Thymus (tissue), 11 donors: ENCODE measurements around the gene ZNF581. TPM values are rescaled to one million over a fixed set of nuclear protein-coding genes. Genes with fewer than 3 reads are reported as not detected.

Experiments
- DNase-seq, 9 donors: peaks; one replicate each; pipeline ENCODE4 v3.0.0-alpha.2; 2013; ENCODE audit warnings: low spot score in 9 of 9, low read depth in 6 of 9, missing footprints in 1 of 9
- H3K27ac ChIP-seq, 2 donors: one replicate each; pipeline ENCODE4 v1.5.1; 2013; ENCODE audit warnings: control low read depth in 1 of 2, low read depth in 1 of 2, low read length in 1 of 2, mild to moderate bottlenecking in 1 of 2, moderate library complexity in 1 of 2
- H3K27me3 ChIP-seq, 2 donors: one replicate each; pipeline ENCODE4 v1.5.1; 2013; ENCODE audit warnings: low read length in 1 of 2; ENCODE audit not compliant: control insufficient read depth in 2 of 2, insufficient read depth in 1 of 2
- H3K36me3 ChIP-seq, 2 donors: one replicate each; pipeline ENCODE4 v1.5.1; 2013; ENCODE audit warnings: low read length in 1 of 2, mild to moderate bottlenecking in 1 of 2, moderate library complexity in 1 of 2; ENCODE audit not compliant: control insufficient read depth in 2 of 2, insufficient read depth in 2 of 2
- H3K4me1 ChIP-seq, 2 donors: one replicate each; pipeline ENCODE4 v1.5.1; 2013; ENCODE audit warnings: low read length in 2 of 2; ENCODE audit not compliant: control insufficient read depth in 2 of 2, insufficient read depth in 2 of 2
- H3K4me3 ChIP-seq, 2 donors: one replicate each; pipeline ENCODE4 v1.5.1; 2013; ENCODE audit warnings: low read length in 2 of 2, control low read depth in 1 of 2, mild to moderate bottlenecking in 1 of 2
- H3K9me3 ChIP-seq, 2 donors: one replicate each; pipeline ENCODE4 v1.5.1; 2013; ENCODE audit warnings: low read length in 1 of 2, mild to moderate bottlenecking in 1 of 2; ENCODE audit not compliant: control insufficient read depth in 2 of 2, insufficient read depth in 1 of 2
- whole genome bisulfite sequencing: extraction: QIAGEN DNeasy Blood & Tissue Kit; methylation state at CpG from one replicate; pipeline ENCODE4 v1.1.7; 2013; 5-methylcytosine and 5-hydroxymethylcytosine counted together
- polyA plus RNA-seq: library from polyadenylated mRNA; stranded (reverse); fragments of 200-250 nt; gene quantifications from one replicate; pipeline ENCODE4 v1.2.3, GENCODE V29; 2013
- total RNA-seq: library from RNA; stranded (reverse); fragments of 120-200 nt; gene quantifications from one replicate; pipeline ENCODE4 v1.2.4, GENCODE V29; 2013
- donor health status: healthy.

The ZNF581 gene
- total and polyA plus RNA-seq, 2 donors: 19.0 to 22.9 TPM

DNA sequence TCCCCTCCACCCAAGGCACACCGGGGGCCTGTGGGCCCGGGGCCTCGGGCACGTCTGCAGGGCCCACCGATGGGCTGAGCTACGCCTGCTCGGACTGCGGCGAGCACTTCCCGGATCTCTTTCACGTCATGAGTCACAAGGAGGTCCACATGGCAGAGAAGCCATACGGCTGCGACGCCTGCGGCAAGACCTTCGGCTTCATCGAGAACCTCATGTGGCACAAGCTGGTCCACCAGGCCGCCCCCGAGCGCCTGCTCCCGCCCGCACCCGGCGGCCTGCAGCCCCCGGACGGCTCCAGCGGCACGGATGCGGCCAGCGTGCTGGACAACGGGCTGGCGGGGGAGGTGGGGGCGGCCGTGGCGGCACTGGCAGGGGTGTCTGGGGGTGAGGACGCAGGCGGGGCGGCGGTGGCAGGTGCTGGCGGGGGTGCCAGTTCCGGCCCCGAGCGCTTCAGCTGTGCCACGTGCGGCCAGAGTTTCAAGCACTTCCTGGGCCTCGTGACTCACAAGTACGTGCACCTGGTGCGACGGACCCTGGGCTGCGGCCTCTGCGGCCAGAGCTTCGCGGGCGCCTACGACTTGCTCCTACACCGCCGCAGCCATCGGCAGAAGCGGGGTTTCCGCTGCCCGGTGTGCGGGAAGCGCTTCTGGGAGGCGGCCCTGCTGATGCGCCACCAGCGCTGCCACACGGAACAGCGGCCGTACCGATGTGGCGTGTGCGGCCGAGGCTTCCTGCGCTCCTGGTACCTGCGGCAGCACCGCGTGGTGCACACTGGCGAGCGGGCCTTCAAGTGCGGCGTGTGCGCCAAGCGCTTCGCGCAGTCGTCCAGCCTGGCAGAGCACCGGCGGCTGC lies 27.7 kb upstream of the ZNF581 start:
- no peaks in the 10 kb centered on the region for H3K9me3 ChIP-seq
- no peak overlapping the region for H3K4me3 ChIP-seq
- peaks cover 2 to 13% of the 10 kb centered on the region in 2 donors for H3K4me1 ChIP-seq
- DNase-seq: no peak
- no peak overlapping the region for H3K27ac ChIP-seq
- 98% methylated on average over 88 of the region's 88 CpGs for WGBS
- H3K36me3 ChIP-seq: peaks cover 16 to 46% of the 10 kb centered on the region in 2 donors
- H3K27me3 ChIP-seq: no peaks in the 10 kb centered on the region

DNA sequence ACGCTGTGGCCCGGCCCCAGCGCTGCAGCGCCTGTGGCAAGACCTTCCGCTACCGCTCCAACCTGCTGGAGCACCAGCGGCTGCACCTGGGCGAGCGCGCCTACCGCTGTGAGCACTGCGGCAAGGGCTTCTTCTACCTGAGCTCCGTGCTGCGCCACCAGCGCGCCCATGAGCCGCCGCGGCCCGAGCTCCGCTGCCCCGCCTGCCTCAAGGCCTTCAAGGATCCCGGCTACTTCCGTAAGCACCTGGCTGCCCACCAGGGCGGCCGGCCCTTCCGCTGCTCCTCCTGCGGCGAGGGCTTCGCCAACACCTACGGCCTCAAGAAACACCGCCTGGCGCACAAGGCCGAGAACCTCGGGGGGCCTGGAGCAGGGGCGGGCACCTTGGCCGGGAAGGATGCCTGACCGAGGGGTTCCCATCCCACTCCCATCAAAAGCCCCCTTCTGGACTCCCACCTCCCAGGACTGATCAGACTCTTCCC lies 27.0 kb upstream of the ZNF581 start:
- WGBS: 99% methylated on average over 38 of the region's 38 CpGs
- no peaks in the 10 kb centered on the region for H3K27me3 ChIP-seq
- peaks cover 18 to 49% of the 10 kb centered on the region in 2 donors for H3K36me3 ChIP-seq
- H3K9me3 ChIP-seq: no peaks in the 10 kb centered on the region
- no peak for DNase-seq
- peaks cover 2 to 18% of the 10 kb centered on the region in 2 donors for H3K4me1 ChIP-seq
- H3K27ac ChIP-seq: no peak overlapping the region
- no peak overlapping the region for H3K4me3 ChIP-seq

DNA sequence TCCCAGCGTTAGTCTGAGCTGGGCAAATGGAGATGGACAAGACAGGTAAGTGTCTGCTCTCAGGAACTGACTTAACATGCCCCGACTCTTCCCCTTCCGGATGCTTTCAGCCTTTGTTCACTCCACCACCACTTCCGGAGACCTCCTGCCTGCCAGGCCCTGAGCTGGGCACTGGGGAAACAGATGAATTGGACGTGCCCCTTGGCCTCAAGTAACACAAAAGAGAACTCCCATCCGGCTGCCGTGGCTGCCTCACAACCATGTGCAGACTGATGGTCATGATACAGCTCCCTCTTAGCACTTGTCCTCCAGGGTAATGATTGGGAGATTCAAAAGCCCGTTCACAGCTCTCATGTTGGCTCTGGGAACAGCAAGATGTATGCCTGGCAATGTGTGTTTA lies 26.0 kb upstream of the ZNF581 start:
- no peak overlapping the region for H3K27ac ChIP-seq
- H3K36me3 ChIP-seq: peaks cover 20 to 58% of the 10 kb centered on the region in 2 donors
- no peak overlapping the region for H3K4me3 ChIP-seq
- DNase-seq: no peak
- H3K9me3 ChIP-seq: no peaks in the 10 kb centered on the region
- peaks cover 2 to 18% of the 10 kb centered on the region in 2 donors for H3K4me1 ChIP-seq
- H3K27me3 ChIP-seq: no peaks in the 10 kb centered on the region
- 99% methylated on average over 8 of the region's 8 CpGs for WGBS

DNA sequence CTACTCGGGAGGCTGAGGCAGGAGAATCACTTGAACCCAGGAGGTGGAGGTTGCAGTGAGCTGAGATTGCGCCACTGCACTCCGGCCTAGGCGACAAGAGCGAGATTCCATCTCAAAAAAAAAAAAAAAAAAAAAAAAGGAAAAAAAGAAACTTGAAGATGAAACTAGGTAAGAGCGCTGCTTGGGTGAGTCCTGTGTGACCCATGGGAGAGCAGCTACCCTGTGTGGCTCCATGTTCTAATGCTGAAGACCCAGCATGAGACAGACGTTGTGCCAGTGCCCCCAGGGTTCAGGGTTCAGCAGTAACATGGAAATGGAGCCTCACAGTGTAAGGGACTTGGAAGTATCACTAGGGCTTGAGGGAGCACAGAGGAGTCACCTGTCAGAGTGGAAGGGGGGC lies 25.0 kb upstream of the ZNF581 start:
- H3K4me1 ChIP-seq: peaks cover 2 to 18% of the 10 kb centered on the region in 2 donors
- no peaks in the 10 kb centered on the region for H3K9me3 ChIP-seq
- H3K4me3 ChIP-seq: no peak overlapping the region
- peaks cover 20 to 54% of the 10 kb centered on the region in 2 donors for H3K36me3 ChIP-seq
- no peak for DNase-seq
- H3K27ac ChIP-seq: no peak overlapping the region
- WGBS: 97% methylated on average over 7 of the region's 7 CpGs
- H3K27me3 ChIP-seq: no peaks in the 10 kb centered on the region

DNA sequence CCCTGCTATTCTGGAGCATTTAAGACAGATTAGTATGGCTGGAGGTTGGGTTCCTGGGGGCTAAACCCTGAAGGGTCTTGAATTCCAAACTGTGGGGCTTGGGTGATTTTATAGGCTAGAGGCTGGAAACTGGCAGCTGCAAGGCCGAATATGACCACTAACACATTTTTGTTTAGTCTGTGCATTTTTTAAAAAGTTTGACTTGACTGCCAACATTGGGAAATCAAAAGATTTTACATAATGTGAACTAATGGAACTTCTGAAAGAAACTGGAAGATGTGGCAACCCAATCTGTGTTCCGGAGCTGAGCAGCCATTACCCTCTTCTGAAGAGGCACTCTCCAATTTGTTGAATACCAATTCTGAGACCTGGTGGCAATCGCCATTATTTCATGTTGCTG lies 24.2 kb upstream of the ZNF581 start:
- Histone ChIP-seq H3K4me1 (peaks cover 5 to 20% of the 10 kb centered on the region in 2 donors), H3K4me3 (no peak overlapping the region), H3K36me3 (peaks cover 20 to 45% of the 10 kb centered on the region in 2 donors), H3K27me3 (no peaks in the 10 kb centered on the region), H3K9me3 (no peaks in the 10 kb centered on the region), H3K27ac (no peak overlapping the region)
- 95% methylated on average over 3 of the region's 3 CpGs for WGBS
- DNase-seq: no peak

DNA sequence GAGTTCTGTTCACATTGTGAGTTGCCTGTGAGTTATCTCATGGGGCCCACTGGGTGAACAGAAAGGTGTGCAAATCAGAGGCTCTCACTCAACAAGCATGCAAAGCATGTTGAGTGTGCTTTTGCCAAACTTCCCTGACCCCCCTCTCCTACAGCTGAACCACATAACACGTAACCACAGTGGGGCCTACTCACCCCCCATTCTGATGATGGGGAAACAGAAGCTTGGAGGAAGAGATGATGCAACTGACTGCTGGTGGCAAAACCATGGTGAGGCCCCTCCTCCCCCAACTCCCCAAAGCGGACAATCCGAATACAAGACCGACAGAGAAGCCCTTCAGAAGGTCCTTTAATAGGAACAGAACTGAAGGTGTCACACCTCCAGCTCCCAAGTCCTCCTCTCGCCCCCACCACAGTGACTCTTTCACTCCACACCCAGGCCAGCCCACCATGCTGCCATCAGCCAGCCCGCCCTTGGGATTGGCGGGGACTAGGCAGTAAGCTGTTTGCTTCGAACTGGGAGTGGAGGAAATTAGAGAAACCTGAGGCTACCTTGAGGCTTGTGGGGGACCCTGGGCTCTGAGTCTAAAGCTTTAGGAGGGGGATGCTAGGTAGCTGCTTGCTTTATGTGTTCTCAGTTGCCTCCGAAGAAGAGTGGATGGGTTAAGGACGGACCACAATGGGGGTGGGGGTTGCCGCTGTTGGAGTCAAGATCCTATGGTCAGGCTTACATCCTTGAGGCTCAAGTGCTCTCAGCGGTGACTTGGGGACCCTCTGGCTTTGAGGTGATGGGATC lies 22.8 kb upstream of the ZNF581 start:
- H3K4me1 ChIP-seq: peaks cover 5 to 27% of the 10 kb centered on the region in 2 donors
- no peak overlapping the region for H3K27ac ChIP-seq
- peaks cover 20 to 32% of the 10 kb centered on the region in 2 donors for H3K36me3 ChIP-seq
- DNase-seq: peak in 1 of 9 donors; percentile 57
- H3K4me3 ChIP-seq: no peak overlapping the region
- WGBS: 84% methylated on average over 12 of the region's 12 CpGs
- H3K27me3 ChIP-seq: no peaks in the 10 kb centered on the region
- H3K9me3 ChIP-seq: no peaks in the 10 kb centered on the region

DNA sequence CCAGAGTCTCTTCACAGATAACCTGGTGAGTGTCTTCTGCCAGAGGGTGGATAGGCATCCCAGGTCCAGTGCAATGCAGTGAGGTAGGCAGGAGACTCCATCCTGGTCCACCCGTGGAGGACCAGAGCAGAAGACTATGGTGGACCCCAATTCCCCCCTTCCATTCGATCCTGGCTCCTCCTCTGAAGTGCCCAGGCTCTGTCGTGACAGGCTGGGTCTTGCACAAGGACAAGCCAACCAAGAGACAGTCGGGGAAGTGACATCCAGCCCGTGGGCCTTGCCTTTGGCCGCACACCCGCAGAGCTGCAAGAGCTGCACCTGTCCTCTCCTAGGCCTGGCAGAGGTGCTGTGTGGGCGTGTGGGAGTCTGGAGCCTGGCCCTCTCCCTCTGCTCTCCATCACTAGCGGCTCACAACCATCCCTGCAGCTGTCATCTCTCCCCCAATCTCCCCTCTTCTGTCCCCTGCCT lies 22.2 kb upstream of the ZNF581 start:
- no peaks in the 10 kb centered on the region for H3K9me3 ChIP-seq
- peaks cover 6 to 31% of the 10 kb centered on the region in 2 donors for H3K4me1 ChIP-seq
- DNase-seq: no peak
- peaks cover 20 to 26% of the 10 kb centered on the region in 2 donors for H3K36me3 ChIP-seq
- 94% methylated on average over 9 of the region's 9 CpGs for WGBS
- no peaks in the 10 kb centered on the region for H3K27me3 ChIP-seq
- H3K27ac ChIP-seq: no peak overlapping the region
- H3K4me3 ChIP-seq: no peak overlapping the region

DNA sequence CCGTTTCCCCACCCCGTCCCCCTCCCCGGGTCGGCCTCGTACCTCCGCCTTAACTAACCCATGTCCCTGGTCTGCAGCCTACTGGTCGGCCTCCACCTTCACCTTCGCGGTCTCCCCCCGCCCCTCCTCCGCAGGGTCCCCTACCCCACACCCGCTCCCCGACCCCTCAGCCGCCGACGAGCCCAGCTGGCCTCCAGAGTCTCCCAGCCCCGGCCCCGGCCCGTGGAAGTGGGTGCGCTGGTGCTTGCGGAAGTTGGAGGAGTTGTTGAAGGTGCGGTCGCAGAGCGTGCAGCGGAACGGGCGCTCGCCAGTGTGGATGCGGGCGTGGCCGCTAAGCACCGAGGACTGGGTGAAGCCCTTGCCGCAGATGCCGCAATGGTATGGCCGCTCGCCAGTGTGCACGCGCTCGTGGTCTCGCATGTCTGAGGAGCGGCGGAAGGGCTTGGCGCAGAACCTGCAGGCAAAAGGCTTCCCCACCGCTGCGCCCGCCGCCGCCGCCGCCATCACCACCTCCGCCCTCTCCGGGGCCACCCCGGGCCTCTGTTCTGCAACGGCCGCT lies 21.7 kb upstream of the ZNF581 start:
- Histone ChIP-seq H3K27ac (no peak overlapping the region), H3K27me3 (no peaks in the 10 kb centered on the region), H3K4me3 (no peak overlapping the region), H3K9me3 (no peaks in the 10 kb centered on the region), H3K4me1 (peaks cover 12 to 36% of the 10 kb centered on the region in 2 donors), H3K36me3 (peaks cover 15 to 21% of the 10 kb centered on the region in 2 donors)
- DNase-seq: no peak
- WGBS: 98% methylated on average over 55 of the region's 55 CpGs
